MG63 (cell line): ENCODE data around the gene PRR15L. TPM values are rescaled to one million over a fixed set of nuclear protein-coding genes. Genes with fewer than 3 reads are reported as not detected.

Experiments
- DNase-seq: peaks from one replicate; pipeline ENCODE4 v3.0.0-alpha.2; 2020
- H3K27me3 ChIP-seq: fragments of 250-450 bp; sonication (Bioruptor Pico); 2 replicates; pipeline ENCODE4 v1.5.1; 2020; ENCODE audit warnings: mild to moderate bottlenecking, moderate library complexity
- H3K36me3 ChIP-seq: fragments of 250-450 bp; sonication (Bioruptor Pico); 2 replicates; pipeline ENCODE4 v1.5.1; 2020; ENCODE audit warnings: mild to moderate bottlenecking, moderate library complexity
- H3K4me3 ChIP-seq: fragments of 250-450 bp; sonication (Bioruptor Pico); 2 replicates; pipeline ENCODE4 v1.5.1; 2020; ENCODE audit warnings: mild to moderate bottlenecking, moderate library complexity
- H3K9me3 ChIP-seq: fragments of 250-450 bp; sonication (Bioruptor Pico); 2 replicates; pipeline ENCODE4 v1.5.1; 2020; ENCODE audit warnings: mild to moderate bottlenecking, moderate library complexity
- total RNA-seq: library from RNA; depleted of rRNA; stranded (reverse); fragments of >200 nt; shearing (Covaris generic); gene quantifications from 2 replicates; pipeline ENCODE4 v1.2.3, GENCODE V29; 2014; ENCODE audit warnings: low replicate concordance; rRNA removed

The PRR15L gene
- total RNA-seq, 1 experiment from 2014 or later = not detected

DNA sequence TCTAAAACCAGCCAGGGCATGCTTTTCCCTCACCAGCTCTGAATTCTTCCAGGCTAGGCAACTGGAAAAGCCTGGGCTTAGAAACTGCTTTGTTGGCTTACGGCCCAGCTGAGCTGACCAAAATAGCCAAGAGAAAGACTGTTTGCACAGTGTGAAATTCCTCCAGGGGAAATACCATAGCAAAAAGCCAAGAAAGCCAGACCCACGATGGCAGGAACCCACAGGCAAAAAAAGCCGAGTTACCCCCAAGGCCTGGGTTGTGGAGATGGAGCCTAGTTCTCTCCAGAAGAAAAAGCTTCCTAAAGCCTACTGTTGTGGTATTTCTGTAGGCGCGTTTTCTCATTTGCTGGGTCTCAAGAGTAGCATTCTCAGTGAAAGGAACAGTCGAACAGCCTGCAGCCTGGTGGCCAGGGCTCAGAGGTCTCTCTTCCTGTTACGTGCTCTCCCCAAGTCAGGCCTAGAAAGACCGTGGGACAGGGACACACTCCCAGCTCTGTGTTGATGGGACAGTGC lies 52.4 kb downstream of the PRR15L start:
- Histone ChIP-seq H3K4me3 (no peak overlapping the region), H3K27me3 (no peaks in the 10 kb centered on the region), H3K9me3 (no peaks in the 10 kb centered on the region), H3K36me3 (peaks cover 13% of the 10 kb centered on the region)
- peak; percentile 82 for DNase-seq

DNA sequence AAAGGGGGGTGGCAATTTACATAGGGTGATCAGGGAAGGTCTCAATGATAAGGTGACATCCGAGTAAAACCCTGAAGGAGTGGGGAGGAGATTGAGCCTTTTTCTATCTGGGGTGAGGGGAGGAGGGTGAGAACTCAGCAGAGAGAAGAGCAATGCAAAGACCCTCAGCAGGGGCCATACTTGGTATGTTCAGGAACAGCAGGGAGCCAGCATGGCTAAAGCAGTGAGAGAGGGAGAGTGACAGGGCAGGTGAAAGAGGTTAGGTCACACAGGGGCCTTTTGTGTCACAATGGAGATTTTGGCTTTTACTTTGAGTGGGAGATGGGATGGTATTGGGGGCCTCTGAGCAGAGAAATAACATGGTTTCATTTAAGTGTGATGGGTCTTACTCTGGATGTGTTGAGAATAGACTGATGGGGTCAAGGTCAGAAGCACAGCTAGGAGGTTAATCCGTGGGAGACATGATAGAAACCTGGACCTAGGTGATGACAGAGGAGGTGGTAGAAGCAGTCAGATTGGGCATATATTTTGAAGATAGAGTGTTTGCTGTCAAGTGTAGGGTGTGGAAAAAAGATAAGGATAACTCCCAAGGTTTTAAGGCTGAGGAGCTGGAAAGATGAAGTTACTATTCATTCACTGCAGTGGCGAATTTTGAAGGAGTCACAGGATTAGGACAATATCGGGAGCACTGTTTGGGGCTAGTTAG lies 55.5 kb downstream of the PRR15L start:
- Histone ChIP-seq H3K27me3 (no peaks in the 10 kb centered on the region), H3K9me3 (no peaks in the 10 kb centered on the region), H3K36me3 (peaks cover 17% of the 10 kb centered on the region), H3K4me3 (no peak overlapping the region)
- DNase-seq = no peak

Other genes starting within 250 kb of the PRR15L start
- gene TBX21, start 224.6 kb downstream of the PRR15L start, total RNA-seq = not detected in 2 replicates
- gene OSBPL7, start 136.1 kb downstream of the PRR15L start, total RNA-seq = 3.6 and 11.4 TPM in 2 replicates
- gene MRPL10, start 126.3 kb downstream of the PRR15L start, total RNA-seq = 62.6 and 63.0 TPM in 2 replicates
- gene LRRC46, start 126.2 kb downstream of the PRR15L start, total RNA-seq = not detected in 2 replicates
- gene SCRN2, start 116.6 kb downstream of the PRR15L start, total RNA-seq = 41.8 and 45.0 TPM in 2 replicates
- not detected in 2 replicates for gene SP6, start 106.7 kb downstream of the PRR15L start, total RNA-seq
- 0.81 and 2.3 TPM in 2 replicates for gene SP2, start 61.6 kb downstream of the PRR15L start, total RNA-seq
- gene PNPO, start 16.3 kb downstream of the PRR15L start, total RNA-seq = 41.4 and 89.7 TPM in 2 replicates
- gene CDK5RAP3, start 13.2 kb upstream of the PRR15L start, total RNA-seq = 53.3 and 59.4 TPM in 2 replicates
- 91.7 and 130 TPM in 2 replicates for gene COPZ2, start 79.9 kb upstream of the PRR15L start, total RNA-seq
- 33.6 and 47.7 TPM in 2 replicates for gene NFE2L1, start 90.5 kb upstream of the PRR15L start, total RNA-seq
- 50.7 and 59.1 TPM in 2 replicates for gene CBX1, start 143.6 kb upstream of the PRR15L start, total RNA-seq
- 19.3 and 19.7 TPM in 2 replicates for gene SNX11, start 149.9 kb upstream of the PRR15L start, total RNA-seq